ENCODE results near the gene RAMP2. TPM values are rescaled to one million over a fixed set of nuclear protein-coding genes. Genes with fewer than 3 reads are reported as not detected.
A peak's percentile ranks its signal among the peaks of the same experiment; 100 is the strongest.

RAMP2 gene
- total and polyA plus RNA-seq, 2 experiments from 2014 or later = 8.8 to 29.5 TPM

DNA sequence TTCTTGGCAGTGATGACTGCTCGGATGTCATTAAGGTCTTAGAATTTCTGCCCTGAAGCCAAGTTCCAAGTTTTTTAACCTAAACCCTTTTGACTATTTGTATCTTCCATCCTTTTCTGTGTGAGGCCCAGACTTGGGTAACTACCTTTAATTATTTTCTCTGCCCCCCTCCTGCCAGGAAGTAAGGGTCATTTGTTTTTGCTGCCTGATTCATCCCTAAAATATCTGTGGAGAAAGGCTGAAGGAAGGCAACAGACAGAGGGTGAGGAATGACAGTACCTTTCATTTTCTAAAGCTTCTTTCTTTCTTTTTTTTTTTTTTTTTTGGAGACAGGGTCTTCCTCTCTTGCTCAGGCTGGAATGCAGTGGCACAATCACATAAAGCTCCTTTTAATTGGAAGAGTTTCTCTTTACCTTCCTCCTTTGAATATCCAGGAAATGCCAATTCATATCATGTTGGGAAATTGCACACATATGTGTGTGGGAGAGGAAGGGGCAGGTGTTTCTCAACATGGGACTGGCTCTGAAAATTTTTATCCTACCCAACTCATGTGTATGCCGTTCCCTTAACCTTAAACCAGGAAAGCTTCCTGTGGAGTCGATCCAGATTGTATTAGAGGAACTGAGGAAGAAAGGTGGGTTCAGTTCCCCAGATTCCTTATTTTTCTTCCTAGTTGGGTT is 13.2 kb downstream of the RAMP2 start:
- H3K4me1 Mint-ChIP-seq = peaks cover 11% of the 10 kb centered on the region

More for the DNA sequence above, 13.2 kb downstream of the RAMP2 start:
- Mint-ChIP-seq H3K36me3 (ENCODE audit: low read depth) (peaks cover 41% of the 10 kb centered on the region), H3K27ac (peak overlapping the region; percentile 94), H3K27me3 (ENCODE audit: insufficient read depth, low read depth, poor library complexity) (peaks cover 12% of the 10 kb centered on the region), H3K9me3 (no peaks in the 10 kb centered on the region), H3K4me3 (peak overlapping the region; percentile 98)
- H3K27ac ChIP-seq (ENCODE audit: low read depth) = no peak overlapping the region
- peak overlapping the region; percentile 97 for H3K4me3 ChIP-seq
- 0 out of 2 replicates have a peak, but pooled peaks cover 6% of the 10 kb centered on the region for H3K79me2 ChIP-seq (replicated peaks; ENCODE audit: insufficient read depth)
- TF ChIP-seq EZH2phosphoT487 (IDR thresholded peaks at IDR 0.05; ENCODE audit: unreplicated experiment) (no peak), POLR2AphosphoS5 (IDR thresholded peaks at IDR 0.05; ENCODE audit: low read depth) (no peak), ZNF114 (CRISPR knock-in tag; IDR thresholded peaks at IDR 0.05) (no peak), NANOG (IDR thresholded peaks at IDR 0.05; ENCODE audit: borderline replicate concordance) (no peak), STAT1 (IDR thresholded peaks at IDR 0.05; ENCODE audit: unreplicated experiment) (no peak), EZH2 (IDR thresholded peaks at IDR 0.05; ENCODE audit: low read depth, unreplicated experiment) (no peak), JUNB (IDR thresholded peaks at IDR 0.05; ENCODE audit: unreplicated experiment) (no peak), ZNF331 (CRISPR knock-in tag; IDR thresholded peaks at IDR 0.05; ENCODE audit: low read depth) (no peak)
- TF ChIP-seq, protein P1, sequence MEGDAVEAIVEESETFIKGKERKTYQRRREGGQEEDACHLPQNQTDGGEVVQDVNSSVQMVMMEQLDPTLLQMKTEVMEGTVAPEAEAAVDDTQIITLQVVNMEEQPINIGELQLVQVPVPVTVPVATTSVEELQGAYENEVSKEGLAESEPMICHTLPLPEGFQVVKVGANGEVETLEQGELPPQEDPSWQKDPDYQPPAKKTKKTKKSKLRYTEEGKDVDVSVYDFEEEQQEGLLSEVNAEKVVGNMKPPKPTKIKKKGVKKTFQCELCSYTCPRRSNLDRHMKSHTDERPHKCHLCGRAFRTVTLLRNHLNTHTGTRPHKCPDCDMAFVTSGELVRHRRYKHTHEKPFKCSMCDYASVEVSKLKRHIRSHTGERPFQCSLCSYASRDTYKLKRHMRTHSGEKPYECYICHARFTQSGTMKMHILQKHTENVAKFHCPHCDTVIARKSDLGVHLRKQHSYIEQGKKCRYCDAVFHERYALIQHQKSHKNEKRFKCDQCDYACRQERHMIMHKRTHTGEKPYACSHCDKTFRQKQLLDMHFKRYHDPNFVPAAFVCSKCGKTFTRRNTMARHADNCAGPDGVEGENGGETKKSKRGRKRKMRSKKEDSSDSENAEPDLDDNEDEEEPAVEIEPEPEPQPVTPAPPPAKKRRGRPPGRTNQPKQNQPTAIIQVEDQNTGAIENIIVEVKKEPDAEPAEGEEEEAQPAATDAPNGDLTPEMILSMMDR (conservative IDR thresholded peaks at IDR 0.05; ENCODE audit: low read depth in 2 of 2) = no peak
- TF ChIP-seq, protein P2, sequence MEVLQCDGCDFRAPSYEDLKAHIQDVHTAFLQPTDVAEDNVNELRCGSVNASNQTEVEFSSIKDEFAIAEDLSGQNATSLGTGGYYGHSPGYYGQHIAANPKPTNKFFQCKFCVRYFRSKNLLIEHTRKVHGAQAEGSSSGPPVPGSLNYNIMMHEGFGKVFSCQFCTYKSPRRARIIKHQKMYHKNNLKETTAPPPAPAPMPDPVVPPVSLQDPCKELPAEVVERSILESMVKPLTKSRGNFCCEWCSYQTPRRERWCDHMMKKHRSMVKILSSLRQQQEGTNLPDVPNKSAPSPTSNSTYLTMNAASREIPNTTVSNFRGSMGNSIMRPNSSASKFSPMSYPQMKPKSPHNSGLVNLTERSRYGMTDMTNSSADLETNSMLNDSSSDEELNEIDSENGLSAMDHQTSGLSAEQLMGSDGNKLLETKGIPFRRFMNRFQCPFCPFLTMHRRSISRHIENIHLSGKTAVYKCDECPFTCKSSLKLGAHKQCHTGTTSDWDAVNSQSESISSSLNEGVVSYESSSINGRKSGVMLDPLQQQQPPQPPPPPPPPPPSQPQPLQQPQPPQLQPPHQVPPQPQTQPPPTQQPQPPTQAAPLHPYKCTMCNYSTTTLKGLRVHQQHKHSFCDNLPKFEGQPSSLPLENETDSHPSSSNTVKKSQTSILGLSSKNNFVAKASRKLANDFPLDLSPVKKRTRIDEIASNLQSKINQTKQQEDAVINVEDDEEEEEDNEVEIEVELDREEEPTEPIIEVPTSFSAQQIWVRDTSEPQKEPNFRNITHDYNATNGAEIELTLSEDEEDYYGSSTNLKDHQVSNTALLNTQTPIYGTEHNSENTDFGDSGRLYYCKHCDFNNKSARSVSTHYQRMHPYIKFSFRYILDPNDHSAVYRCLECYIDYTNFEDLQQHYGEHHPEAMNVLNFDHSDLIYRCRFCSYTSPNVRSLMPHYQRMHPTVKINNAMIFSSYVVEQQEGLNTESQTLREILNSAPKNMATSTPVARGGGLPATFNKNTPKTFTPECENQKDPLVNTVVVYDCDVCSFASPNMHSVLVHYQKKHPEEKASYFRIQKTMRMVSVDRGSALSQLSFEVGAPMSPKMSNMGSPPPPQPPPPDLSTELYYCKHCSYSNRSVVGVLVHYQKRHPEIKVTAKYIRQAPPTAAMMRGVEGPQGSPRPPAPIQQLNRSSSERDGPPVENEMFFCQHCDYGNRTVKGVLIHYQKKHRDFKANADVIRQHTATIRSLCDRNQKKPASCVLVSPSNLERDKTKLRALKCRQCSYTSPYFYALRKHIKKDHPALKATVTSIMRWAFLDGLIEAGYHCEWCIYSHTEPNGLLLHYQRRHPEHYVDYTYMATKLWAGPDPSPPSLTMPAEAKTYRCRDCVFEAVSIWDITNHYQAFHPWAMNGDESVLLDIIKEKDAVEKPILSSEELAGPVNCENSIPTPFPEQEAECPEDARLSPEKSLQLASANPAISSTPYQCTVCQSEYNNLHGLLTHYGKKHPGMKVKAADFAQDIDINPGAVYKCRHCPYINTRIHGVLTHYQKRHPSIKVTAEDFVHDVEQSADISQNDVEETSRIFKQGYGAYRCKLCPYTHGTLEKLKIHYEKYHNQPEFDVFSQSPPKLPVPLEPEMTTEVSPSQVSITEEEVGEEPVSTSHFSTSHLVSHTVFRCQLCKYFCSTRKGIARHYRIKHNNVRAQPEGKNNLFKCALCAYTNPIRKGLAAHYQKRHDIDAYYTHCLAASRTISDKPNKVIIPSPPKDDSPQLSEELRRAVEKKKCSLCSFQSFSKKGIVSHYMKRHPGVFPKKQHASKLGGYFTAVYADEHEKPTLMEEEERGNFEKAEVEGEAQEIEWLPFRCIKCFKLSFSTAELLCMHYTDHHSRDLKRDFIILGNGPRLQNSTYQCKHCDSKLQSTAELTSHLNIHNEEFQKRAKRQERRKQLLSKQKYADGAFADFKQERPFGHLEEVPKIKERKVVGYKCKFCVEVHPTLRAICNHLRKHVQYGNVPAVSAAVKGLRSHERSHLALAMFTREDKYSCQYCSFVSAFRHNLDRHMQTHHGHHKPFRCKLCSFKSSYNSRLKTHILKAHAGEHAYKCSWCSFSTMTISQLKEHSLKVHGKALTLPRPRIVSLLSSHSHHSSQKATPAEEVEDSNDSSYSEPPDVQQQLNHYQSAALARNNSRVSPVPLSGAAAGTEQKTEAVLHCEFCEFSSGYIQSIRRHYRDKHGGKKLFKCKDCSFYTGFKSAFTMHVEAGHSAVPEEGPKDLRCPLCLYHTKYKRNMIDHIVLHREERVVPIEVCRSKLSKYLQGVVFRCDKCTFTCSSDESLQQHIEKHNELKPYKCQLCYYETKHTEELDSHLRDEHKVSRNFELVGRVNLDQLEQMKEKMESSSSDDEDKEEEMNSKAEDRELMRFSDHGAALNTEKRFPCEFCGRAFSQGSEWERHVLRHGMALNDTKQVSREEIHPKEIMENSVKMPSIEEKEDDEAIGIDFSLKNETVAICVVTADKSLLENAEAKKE (CRISPR knock-in tag; IDR thresholded peaks at IDR 0.05) = no peak
- TF ChIP-seq, protein P3, sequence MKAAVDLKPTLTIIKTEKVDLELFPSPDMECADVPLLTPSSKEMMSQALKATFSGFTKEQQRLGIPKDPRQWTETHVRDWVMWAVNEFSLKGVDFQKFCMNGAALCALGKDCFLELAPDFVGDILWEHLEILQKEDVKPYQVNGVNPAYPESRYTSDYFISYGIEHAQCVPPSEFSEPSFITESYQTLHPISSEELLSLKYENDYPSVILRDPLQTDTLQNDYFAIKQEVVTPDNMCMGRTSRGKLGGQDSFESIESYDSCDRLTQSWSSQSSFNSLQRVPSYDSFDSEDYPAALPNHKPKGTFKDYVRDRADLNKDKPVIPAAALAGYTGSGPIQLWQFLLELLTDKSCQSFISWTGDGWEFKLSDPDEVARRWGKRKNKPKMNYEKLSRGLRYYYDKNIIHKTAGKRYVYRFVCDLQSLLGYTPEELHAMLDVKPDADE (IDR thresholded peaks at IDR 0.05) = no peak
- TF ChIP-seq, protein P4, sequence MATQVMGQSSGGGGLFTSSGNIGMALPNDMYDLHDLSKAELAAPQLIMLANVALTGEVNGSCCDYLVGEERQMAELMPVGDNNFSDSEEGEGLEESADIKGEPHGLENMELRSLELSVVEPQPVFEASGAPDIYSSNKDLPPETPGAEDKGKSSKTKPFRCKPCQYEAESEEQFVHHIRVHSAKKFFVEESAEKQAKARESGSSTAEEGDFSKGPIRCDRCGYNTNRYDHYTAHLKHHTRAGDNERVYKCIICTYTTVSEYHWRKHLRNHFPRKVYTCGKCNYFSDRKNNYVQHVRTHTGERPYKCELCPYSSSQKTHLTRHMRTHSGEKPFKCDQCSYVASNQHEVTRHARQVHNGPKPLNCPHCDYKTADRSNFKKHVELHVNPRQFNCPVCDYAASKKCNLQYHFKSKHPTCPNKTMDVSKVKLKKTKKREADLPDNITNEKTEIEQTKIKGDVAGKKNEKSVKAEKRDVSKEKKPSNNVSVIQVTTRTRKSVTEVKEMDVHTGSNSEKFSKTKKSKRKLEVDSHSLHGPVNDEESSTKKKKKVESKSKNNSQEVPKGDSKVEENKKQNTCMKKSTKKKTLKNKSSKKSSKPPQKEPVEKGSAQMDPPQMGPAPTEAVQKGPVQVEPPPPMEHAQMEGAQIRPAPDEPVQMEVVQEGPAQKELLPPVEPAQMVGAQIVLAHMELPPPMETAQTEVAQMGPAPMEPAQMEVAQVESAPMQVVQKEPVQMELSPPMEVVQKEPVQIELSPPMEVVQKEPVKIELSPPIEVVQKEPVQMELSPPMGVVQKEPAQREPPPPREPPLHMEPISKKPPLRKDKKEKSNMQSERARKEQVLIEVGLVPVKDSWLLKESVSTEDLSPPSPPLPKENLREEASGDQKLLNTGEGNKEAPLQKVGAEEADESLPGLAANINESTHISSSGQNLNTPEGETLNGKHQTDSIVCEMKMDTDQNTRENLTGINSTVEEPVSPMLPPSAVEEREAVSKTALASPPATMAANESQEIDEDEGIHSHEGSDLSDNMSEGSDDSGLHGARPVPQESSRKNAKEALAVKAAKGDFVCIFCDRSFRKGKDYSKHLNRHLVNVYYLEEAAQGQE (IDR thresholded peaks at IDR 0.05; ENCODE audit: unreplicated experiment) = no peak
- ATAC-seq (no peak), DNase-seq (ENCODE audit: low spot score) (no peak)
- H3F3A ChIP-seq (replicated peaks; ENCODE audit: low read depth) = peaks cover 2% of the 10 kb centered on the region; the same call in 1 of the 2 replicates
- no peaks in the 10 kb centered on the region for H3K9me2 ChIP-seq (ENCODE audit: insufficient read depth)
- H3K4me2 ChIP-seq = peak overlapping the region; percentile 95
- H3K4me1 ChIP-seq (ENCODE audit: insufficient read depth) = 0 out of 2 replicates have a peak, but pooled peaks cover 5% of the 10 kb centered on the region
- no peaks in the 10 kb centered on the region for H3K27me3 ChIP-seq (ENCODE audit: insufficient read depth)
- H4K20me1 ChIP-seq (replicated peaks; ENCODE audit: insufficient read depth) = no peaks in the 10 kb centered on the region
- peaks cover 9% of the 10 kb centered on the region; the same call in 1 of the 2 replicates for H3K36me3 ChIP-seq (ENCODE audit: insufficient read depth)
- H2AFZ ChIP-seq = peak overlapping the region; percentile 99; the same call in 1 of the 2 replicates
